ENCODE data around the gene RNF225. TPM values are rescaled to one million over a fixed set of nuclear protein-coding genes. Genes with fewer than 3 reads are reported as not detected.
"Not testable (repeated sequence)": the region's sequence is repeated elsewhere in the genome, so short reads cannot be mapped to it uniquely, and the experiment has no call there.

Gene RNF225
- total RNA-seq, 1 donor from 2014 or later = not detected

- DNase-seq (ENCODE audit: extremely low read depth, low read depth, low spot score) = no peak
Measured at GRCh38 chr19:58361900-58362271, 33.6 kb upstream of the RNF225 start.

GRCh38 chr19:58362272-58362994 is 33.0 kb upstream of the RNF225 start, which contains the start of gene ZNF497:
TSS of gene ZNF497 (minus strand) at chr19:58362751. CDS start at chr19:58357635, 5,116 bp downstream.
- DNase-seq (ENCODE audit: extremely low read depth, low read depth, low spot score) = peak; percentile 50

GRCh38 chr19:58364146-58364545 is 31.3 kb upstream of the RNF225 start:
- no peak for DNase-seq (ENCODE audit: extremely low read depth, low read depth, low spot score)

- no peak for DNase-seq (ENCODE audit: extremely low read depth, low read depth, low spot score)
Measured at GRCh38 chr19:58366585-58367430, 28.6 kb upstream of the RNF225 start.

GRCh38 chr19:58367698-58368454 is 27.6 kb upstream of the RNF225 start:
- no peak for DNase-seq (ENCODE audit: extremely low read depth, low read depth, low spot score)

GRCh38 chr19:58368561-58369360 is 26.7 kb upstream of the RNF225 start:
- no peak for DNase-seq (ENCODE audit: extremely low read depth, low read depth, low spot score)

GRCh38 chr19:58372311-58373133 is 22.9 kb upstream of the RNF225 start:
- DNase-seq (ENCODE audit: extremely low read depth, low read depth, low spot score) = no peak

GRCh38 chr19:58374200-58374599 is 21.3 kb upstream of the RNF225 start:
- DNase-seq (ENCODE audit: extremely low read depth, low read depth, low spot score) = no peak

GRCh38 chr19:58376724-58377123 is 18.7 kb upstream of the RNF225 start:
- not testable (repeated sequence) for DNase-seq (ENCODE audit: extremely low read depth, low read depth, low spot score)

GRCh38 chr19:58379246-58379645 is 16.2 kb upstream of the RNF225 start:
- DNase-seq (ENCODE audit: extremely low read depth, low read depth, low spot score) = no peak

- no peak for DNase-seq (ENCODE audit: extremely low read depth, low read depth, low spot score)
Measured at GRCh38 chr19:58380037-58380661, 15.3 kb upstream of the RNF225 start.

- DNase-seq (ENCODE audit: extremely low read depth, low read depth, low spot score) = peak; percentile 100
Measured at GRCh38 chr19:58380662-58381459, 14.6 kb upstream of the RNF225 start, which contains the start of gene ZNF837. TSS of gene ZNF837 (minus strand) at chr19:58381030. CDS start at chr19:58369332, 11,698 bp downstream.

GRCh38 chr19:58381460-58382212 is 13.8 kb upstream of the RNF225 start:
- DNase-seq (ENCODE audit: extremely low read depth, low read depth, low spot score) = no peak

- DNase-seq (ENCODE audit: extremely low read depth, low read depth, low spot score) = no peak
Measured at GRCh38 chr19:58382997-58383603, 12.4 kb upstream of the RNF225 start.

- no peak for DNase-seq (ENCODE audit: extremely low read depth, low read depth, low spot score)
Measured at GRCh38 chr19:58385313-58385890, 10.1 kb upstream of the RNF225 start.

- no peak for DNase-seq (ENCODE audit: extremely low read depth, low read depth, low spot score)
Measured at GRCh38 chr19:58385891-58386575, 9.4 kb upstream of the RNF225 start.
